ENCODE measurements around the gene TMUB2. TPM values are rescaled to one million over a fixed set of nuclear protein-coding genes. Genes with fewer than 3 reads are reported as not detected.

The TMUB2 gene
- total and polyA plus RNA-seq, 2 of the 13 experiments (the other 11 are each of a cell fraction or from before 2014, with no cell fraction given) = 26.9 to 50.8 TPM

GRCh38 chr17:44137891-44138709 is 48.7 kb upstream of the TMUB2 start (continued):
- TF ChIP-seq SNAPC5 (CRISPR knock-in tag; IDR thresholded peaks at IDR 0.05; ENCODE audit: borderline replicate concordance) (no peak), CENPX (CRISPR knock-in tag; IDR thresholded peaks at IDR 0.05) (no peak), ZNF3 (CRISPR knock-in tag; IDR thresholded peaks at IDR 0.05) (0 out of 2 replicates have a peak, but pooled peaks have one; percentile 6), MYNN (CRISPR knock-in tag; IDR thresholded peaks at IDR 0.05; ENCODE audit: low read depth) (no peak; the same call in 1 of the 2 replicates), TGIF2 (CRISPR knock-in tag; IDR thresholded peaks at IDR 0.05) (peak; percentile 71; the same call in 1 of the 2 replicates), CCAR2 (optimal IDR thresholded peaks at IDR 0.05; ENCODE audit: low read depth, low read length) (no peak), LCORL (IDR thresholded peaks at IDR 0.05) (no peak), LCORL (CRISPR knock-in tag; IDR thresholded peaks at IDR 0.05) (no peak; the same call in 1 of the 2 replicates), ZFP82 (CRISPR knock-in tag; IDR thresholded peaks at IDR 0.05; ENCODE audit: borderline replicate concordance) (no peak), YEATS2 (CRISPR knock-in tag; IDR thresholded peaks at IDR 0.05; ENCODE audit: borderline replicate concordance) (peak; percentile 41; the same call in 1 of the 2 replicates), MTA3 (CRISPR knock-in tag; IDR thresholded peaks at IDR 0.05) (no peak), JUND (CRISPR knock-in tag; IDR thresholded peaks at IDR 0.05) (peak; percentile 93), ZNF136 (CRISPR knock-in tag; IDR thresholded peaks at IDR 0.05; ENCODE audit: low read depth) (no peak), IRF9 (CRISPR knock-in tag; IDR thresholded peaks at IDR 0.05; ENCODE audit: borderline replicate concordance) (no peak), ZNF235 (CRISPR knock-in tag; IDR thresholded peaks at IDR 0.05; ENCODE audit: borderline replicate concordance) (no peak), WIZ (CRISPR knock-in tag; IDR thresholded peaks at IDR 0.05) (no peak), STAT5B (CRISPR knock-in tag; IDR thresholded peaks at IDR 0.05) (no peak), ZNF530 (CRISPR knock-in tag; IDR thresholded peaks at IDR 0.05; ENCODE audit: low read depth) (no peak), TRAFD1 (CRISPR knock-in tag; IDR thresholded peaks at IDR 0.05; ENCODE audit: borderline replicate concordance) (peak; percentile 60; the same call in 1 of the 2 replicates), ISX (CRISPR knock-in tag; conservative IDR thresholded peaks at IDR 0.05) (no peak), ZBTB7A (CRISPR knock-in tag; IDR thresholded peaks at IDR 0.05) (peak; percentile 81), HDAC1 (CRISPR knock-in tag; IDR thresholded peaks at IDR 0.05) (peak; percentile 66; the same call in 1 of the 2 replicates), CEBPB (IDR thresholded peaks at IDR 0.05; ENCODE audit: borderline replicate concordance, low read depth, low read length) (peak; percentile 43; the same call in 1 of the 2 replicates), ZSCAN30 (CRISPR knock-in tag; IDR thresholded peaks at IDR 0.05) (no peak), ATF5 (CRISPR knock-in tag; IDR thresholded peaks at IDR 0.05; ENCODE audit: low read depth) (no peak), SNAI1 (CRISPR knock-in tag; IDR thresholded peaks at IDR 0.05; ENCODE audit: borderline replicate concordance) (no peak), HDAC2 (CRISPR knock-in tag; IDR thresholded peaks at IDR 0.05) (peak; percentile 53; the same call in 1 of the 2 replicates), SCMH1 (CRISPR knock-in tag; IDR thresholded peaks at IDR 0.05; ENCODE audit: borderline replicate concordance) (no peak)

All from HepG2 (cell line).